Ishikawa (cell line): ENCODE results near the gene TNFRSF1A.

ENCODE experiments used
- NFIC ChIP-seq: IDR thresholded peaks from 2 replicates; pipeline ENCODE4 v1.6.1; 2012
- RAD21 ChIP-seq: IDR thresholded peaks from 2 replicates; pipeline ENCODE4 v1.6.1; 2012; ENCODE audit warnings: low read depth
- REST ChIP-seq: IDR thresholded peaks from 2 replicates; pipeline ENCODE4 v1.6.1; 2012; ENCODE audit warnings: low read depth, mild to moderate bottlenecking
- ZBTB7A ChIP-seq: IDR thresholded peaks from 2 replicates; pipeline ENCODE4 v1.6.1; 2012; ENCODE audit warnings: low read depth

- TF ChIP-seq ZBTB7A: no peak
- no peak for TF ChIP-seq REST
- TF ChIP-seq NFIC: no peak
- no peak for TF ChIP-seq RAD21
These were observed 37.0 kb upstream of the TNFRSF1A start for GRCh38 chr12:6378709-6379472.
